H1 (cell line): ENCODE measurements around the gene BBLN. TPM values are rescaled to one million over a fixed set of nuclear protein-coding genes. Genes with fewer than 3 reads are reported as not detected.

Experiments used
- CBX5 ChIP-seq: fragments of 300-800, 300-1000 bp; sonication (generic); IDR thresholded peaks from 2 replicates; pipeline ENCODE4 v1.7.1; 2016; ENCODE audit warnings: antibody characterized with exemption, low read length, low read depth
- CTBP2 ChIP-seq: IDR thresholded peaks from 2 replicates; pipeline ENCODE4 v1.7.0; 2011; ENCODE audit warnings: borderline replicate concordance, mild to moderate bottlenecking, moderate library complexity, mixed read lengths, low read length; ENCODE audit not compliant: insufficient read depth, insufficient read length
- polyA plus RNA-seq, 7 experiments: library from polyadenylated mRNA; depleted of rRNA in 3 of 7; stranded (reverse) in 5 of 7; unstranded in 2 of 7; fragments of >200 nt in 5 of 7; fragments of 200-250 nt in 2 of 7; gene quantifications; 1 replicate in 5 of 7; 2 replicates in 1 of 7; 4 replicates in 1 of 7; pipeline versions ENCODE4 v1.2.1 to v1.2.3, GENCODE V29; 2011 to 2013; ENCODE audit warnings: missing spikeins in 2 of 7, mixed read lengths in 2 of 7
- total RNA-seq: library from RNA; stranded (reverse); fragmentation: NEBNext Ultra II Directional; extraction: Animal tissue kit (Norgen Biotek cat#: 25700); gene quantifications from 2 replicates; pipeline ENCODE4 v1.2.1, GENCODE V29; 2021
- TF ChIP-seq, protein P1 (sequence below): IDR thresholded peaks from 2 replicates; pipeline ENCODE4 v1.6.1; 2012; ENCODE audit warnings: inconsistent platforms

Gene BBLN
- total and polyA plus RNA-seq, 2 of the 8 experiments (the other 6 are each of a cell fraction or from before 2014, with no cell fraction given), result 63.1 to 164 TPM

DNA sequence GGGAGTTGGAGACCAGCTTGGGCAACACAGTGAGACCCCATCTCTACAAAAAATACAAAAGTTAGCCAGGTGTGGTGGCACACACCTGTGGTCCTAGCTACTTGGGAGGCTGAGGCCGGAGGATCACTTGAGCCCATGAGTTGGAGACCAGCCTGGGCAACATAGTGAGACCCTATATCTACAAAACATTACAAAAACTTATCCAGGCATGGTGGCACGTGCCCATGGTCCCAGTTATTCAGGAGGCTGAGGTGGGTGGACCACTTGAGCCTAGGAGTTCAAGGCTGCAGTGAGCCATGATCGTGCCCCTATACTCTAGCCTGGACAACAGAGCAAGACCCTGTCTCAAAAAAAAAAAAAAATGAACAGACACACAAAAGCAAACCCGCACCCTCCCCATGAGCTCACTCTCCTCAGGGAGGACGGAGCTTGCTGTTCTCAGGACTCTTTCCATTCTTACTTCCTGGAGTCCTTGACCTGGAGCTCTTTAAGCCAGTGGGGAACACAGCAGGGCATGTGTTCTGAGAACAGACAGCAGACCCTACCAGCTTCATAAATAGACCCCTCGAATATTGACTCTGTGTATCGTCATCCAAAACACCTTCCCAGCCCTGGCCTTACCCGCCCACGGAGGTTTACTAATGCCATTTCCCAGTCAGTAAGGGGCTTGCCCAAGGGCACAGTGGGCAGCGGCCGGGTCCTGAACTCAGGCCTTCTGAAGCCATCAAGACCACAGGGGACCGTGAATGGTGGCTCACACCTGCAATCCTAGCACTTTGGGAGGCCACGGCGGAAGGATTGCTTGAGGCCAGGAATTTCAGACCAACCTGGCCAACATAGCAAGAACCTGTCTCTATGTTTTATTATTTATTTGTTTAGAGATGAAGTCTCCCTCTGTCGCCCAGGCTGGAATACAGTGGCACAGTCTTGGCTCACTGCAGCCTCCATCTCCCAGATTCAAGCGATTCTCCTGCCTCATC is 43.7 kb upstream of the BBLN start (continued):
- TF ChIP-seq, protein P1, sequence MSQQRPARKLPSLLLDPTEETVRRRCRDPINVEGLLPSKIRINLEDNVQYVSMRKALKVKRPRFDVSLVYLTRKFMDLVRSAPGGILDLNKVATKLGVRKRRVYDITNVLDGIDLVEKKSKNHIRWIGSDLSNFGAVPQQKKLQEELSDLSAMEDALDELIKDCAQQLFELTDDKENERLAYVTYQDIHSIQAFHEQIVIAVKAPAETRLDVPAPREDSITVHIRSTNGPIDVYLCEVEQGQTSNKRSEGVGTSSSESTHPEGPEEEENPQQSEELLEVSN, result no peak
- TF ChIP-seq CTBP2 (no peak), CBX5 (no peak)
